A549 (cell line): ENCODE measurements around the gene GPSM1. TPM values are rescaled to one million over a fixed set of nuclear protein-coding genes. Genes with fewer than 3 reads are reported as not detected.

Source experiments
- ATAC-seq, 2 experiments: fragments of 200-7000 bp in 1 of 2; fragments of >200 bp in 1 of 2; cut with Nextera tagmentation in 1 of 2; cut with Tn5 transposase in 1 of 2; 3 replicates each; pipeline versions ENCODE4 v1.8.0 to v1.9.1; 2018 to 2020; ENCODE audit warnings: mild to moderate bottlenecking in 1 of 2, moderate library complexity in 1 of 2
- CTCF ChIA-PET: fragments of 300-600 bp; sonication (Branson Sonifier 250); formaldehyde crosslinking; extraction: SDS; loops from one replicate; lab custom pipeline; 2021; ENCODE audit warnings: antibody characterized with exemption, inconsistent platforms; lab: Yijun Ruan, JAX
- POLR2A ChIA-PET: fragments of 350-600 bp; formaldehyde crosslinking; extraction: SDS; loops from one replicate; lab custom pipeline; 2021; ENCODE audit warnings: antibody characterized with exemption, inconsistent platforms; lab: Yijun Ruan, JAX
- DNase-seq, 2 experiments: peaks; one replicate each; pipeline versions ENCODE4 v3.0.0 to v3.0.0-alpha.2; 2011 to 2016; ENCODE audit warnings: low read depth in 1 of 2, low spot score in 1 of 2
- FAIRE-seq: peaks from 2 replicates; lab custom pipeline; 2011; peaks lifted over from hg19 to GRCh38; lab: Jason Lieb, UNC
- H3K27ac ChIP-seq, 2 experiments: fragments of >200 bp; sonication (Bioruptor Twin); formaldehyde crosslinking; 3 replicates each; pipeline ENCODE4 v1.5.1; 2016 to 2017
- H3K4me1 ChIP-seq: fragments of >200 bp; sonication (Bioruptor Twin); formaldehyde crosslinking; 3 replicates; pipeline ENCODE4 v1.6.1; 2016
- H3K4me2 ChIP-seq: fragments of >200 bp; sonication (Bioruptor Twin); formaldehyde crosslinking; 3 replicates; pipeline ENCODE4 v1.6.1; 2016
- H3K4me3 ChIP-seq: fragments of >200 bp; sonication (Bioruptor Twin); formaldehyde crosslinking; 3 replicates; pipeline ENCODE4 v1.5.1; 2016
- H3K9me3 ChIP-seq: fragments of >200 bp; sonication (Bioruptor Twin); formaldehyde crosslinking; 3 replicates; pipeline ENCODE4 v1.6.1; 2016
- EHMT2 ChIP-seq: fragments of 200-600 bp; sonication (generic); IDR thresholded peaks from 2 replicates; pipeline ENCODE4 v1.6.1; 2016; ENCODE audit warnings: antibody characterized with exemption, low read depth, mild to moderate bottlenecking, moderate library complexity
- ESRRA ChIP-seq: fragments of 150-350 bp; IDR thresholded peaks from 2 replicates; pipeline ENCODE4 v1.6.1; 2014; ENCODE audit warnings: mild to moderate bottlenecking, low read length, borderline replicate concordance
- FOSB ChIP-seq: fragments of 250-450 bp; sonication (Bioruptor Pico); IDR thresholded peaks from 2 replicates; pipeline ENCODE4 v1.5.0; 2020; ENCODE audit warnings: mild to moderate bottlenecking, moderate library complexity
- FOXS1 ChIP-seq: fragments of 250-450 bp; sonication (Bioruptor Pico); IDR thresholded peaks from 2 replicates; pipeline ENCODE4 v1.5.0; 2020; ENCODE audit warnings: mild to moderate bottlenecking, moderate library complexity
- HDAC2 ChIP-seq: fragments of 200-600 bp; sonication (generic); IDR thresholded peaks from 2 replicates; pipeline ENCODE4 v1.6.1; 2016
- HEYL ChIP-seq: fragments of 250-450 bp; sonication (Bioruptor Pico); IDR thresholded peaks from 2 replicates; pipeline ENCODE4 v1.8.0; 2021; ENCODE audit warnings: mild to moderate bottlenecking, moderate library complexity
- HOXA7 ChIP-seq: fragments of 250-450 bp; sonication (Bioruptor Pico); IDR thresholded peaks from 2 replicates; pipeline ENCODE4 v1.5.0; 2020; ENCODE audit warnings: mild to moderate bottlenecking, moderate library complexity
- JUNB ChIP-seq: fragments of >200 bp; sonication (Bioruptor Twin); formaldehyde crosslinking; IDR thresholded peaks from 2 replicates; pipeline ENCODE4 v1.6.1; 2016
- MYC ChIP-seq: IDR thresholded peaks from 2 replicates; pipeline ENCODE4 v1.6.1; 2012; ENCODE audit warnings: mild to moderate bottlenecking, inconsistent platforms, low read length, improper control_type of control experiment, borderline replicate concordance
- NFE2L2 ChIP-seq: fragments of 150-350 bp; conservative IDR thresholded peaks from 2 replicates; pipeline ENCODE4 v1.6.1; 2014; ENCODE audit warnings: low read length
- NR3C1 ChIP-seq: fragments of >200 bp; sonication (Bioruptor Twin); formaldehyde crosslinking; IDR thresholded peaks from 3 replicates; pipeline ENCODE4 v1.6.1; 2017
- POLR2A ChIP-seq: IDR thresholded peaks from 2 replicates; pipeline ENCODE4 v1.6.1; 2012; ENCODE audit warnings: mild to moderate bottlenecking, low read length
- POLR2AphosphoS2 ChIP-seq: conservative IDR thresholded peaks from 2 replicates; pipeline ENCODE4 v1.6.1; 2012; ENCODE audit warnings: low read length, improper control_type of control experiment, inconsistent platforms
- RAD21 ChIP-seq, 2 experiments: fragments of >200 bp in 1 of 2; sonication (Bioruptor Twin) in 1 of 2; formaldehyde crosslinking in 1 of 2; IDR thresholded peaks in 1 of 2; conservative IDR thresholded peaks in 1 of 2; 2 replicates in 1 of 2; 3 replicates in 1 of 2; pipeline ENCODE4 v1.6.1; 2012 to 2018; ENCODE audit warnings: inconsistent platforms in 1 of 2
- RCOR1 ChIP-seq: fragments of 150-350 bp; IDR thresholded peaks from 2 replicates; pipeline ENCODE4 v1.6.1; 2014; ENCODE audit warnings: antibody characterized with exemption, low read length, low read depth
- RFX5 ChIP-seq: fragments of 450-650 bp; IDR thresholded peaks from 2 replicates; pipeline ENCODE4 v1.7.1; 2014; ENCODE audit warnings: antibody characterized with exemption, mild to moderate bottlenecking, moderate library complexity
- RNF2 ChIP-seq: fragments of 200-600 bp; sonication (generic); IDR thresholded peaks from 2 replicates; pipeline ENCODE4 v1.6.1; 2016; ENCODE audit warnings: low read depth, mild to moderate bottlenecking, antibody characterized with exemption, moderate library complexity, borderline replicate concordance
- SMC3 ChIP-seq: fragments of >200 bp; sonication (Bioruptor Twin); formaldehyde crosslinking; IDR thresholded peaks from 3 replicates; pipeline ENCODE4 v1.6.1; 2018; ENCODE audit warnings: inconsistent platforms
- SREBF2 ChIP-seq: fragments of 450-650 bp; IDR thresholded peaks from 2 replicates; pipeline ENCODE4 v1.6.1; 2014; ENCODE audit warnings: mild to moderate bottlenecking, moderate library complexity
- ZFP36 ChIP-seq: fragments of 450-650 bp; IDR thresholded peaks from 2 replicates; pipeline ENCODE4 v1.6.1; 2014; ENCODE audit warnings: borderline replicate concordance; ENCODE audit not compliant: partially characterized antibody
- ZNF302 ChIP-seq: fragments of 250-450 bp; sonication (Bioruptor Pico); IDR thresholded peaks from 2 replicates; pipeline ENCODE4 v1.9.0; 2021; ENCODE audit warnings: inconsistent platforms, mild to moderate bottlenecking, moderate library complexity
- WGBS: methylation state at CpG from one replicate; pipeline ENCODE4 v1.1.6; 2017; ENCODE audit errors: missing lambda C conversion rate; 5-methylcytosine and 5-hydroxymethylcytosine counted together
- polyA plus RNA-seq, 4 experiments: library from polyadenylated mRNA; depleted of rRNA in 3 of 4; stranded (reverse); fragments of >200 nt; fragmentation: RNase III in 1 of 4; extraction: RNeasy Plus Mini Kit Qiagen cat#74134 plus additional on column Dnase treatment in 1 of 4; gene quantifications; 2 replicates in 3 of 4; 3 replicates in 1 of 4; pipeline ENCODE4 v1.2.3, GENCODE V29; 2011 to 2017
- TF ChIP-seq, protein P1 (sequence below): fragments of 450-650 bp; IDR thresholded peaks from 2 replicates; pipeline ENCODE4 v1.6.1; 2014; ENCODE audit warnings: antibody characterized with exemption
- TF ChIP-seq, protein P2 (sequence below): fragments of 250-450 bp; sonication (Bioruptor Pico); IDR thresholded peaks from 2 replicates; pipeline ENCODE4 v1.5.0; 2020; ENCODE audit warnings: low read depth, mild to moderate bottlenecking, moderate library complexity
- TF ChIP-seq, protein P3 (sequence below): fragments of 250-450 bp; sonication (Bioruptor Pico); IDR thresholded peaks from 2 replicates; pipeline ENCODE4 v1.5.0; 2021; ENCODE audit warnings: mild to moderate bottlenecking, moderate library complexity, borderline replicate concordance
- TF ChIP-seq, protein P4 (sequence below): fragments of >200 bp; sonication (Bioruptor Twin); formaldehyde crosslinking; IDR thresholded peaks from 2 replicates; pipeline ENCODE4 v1.6.1; 2016

GPSM1 gene
- polyA plus RNA-seq, 2 of the 4 experiments (the other 2 are of a cell fraction): 2.1 to 8.8 TPM

DNA sequence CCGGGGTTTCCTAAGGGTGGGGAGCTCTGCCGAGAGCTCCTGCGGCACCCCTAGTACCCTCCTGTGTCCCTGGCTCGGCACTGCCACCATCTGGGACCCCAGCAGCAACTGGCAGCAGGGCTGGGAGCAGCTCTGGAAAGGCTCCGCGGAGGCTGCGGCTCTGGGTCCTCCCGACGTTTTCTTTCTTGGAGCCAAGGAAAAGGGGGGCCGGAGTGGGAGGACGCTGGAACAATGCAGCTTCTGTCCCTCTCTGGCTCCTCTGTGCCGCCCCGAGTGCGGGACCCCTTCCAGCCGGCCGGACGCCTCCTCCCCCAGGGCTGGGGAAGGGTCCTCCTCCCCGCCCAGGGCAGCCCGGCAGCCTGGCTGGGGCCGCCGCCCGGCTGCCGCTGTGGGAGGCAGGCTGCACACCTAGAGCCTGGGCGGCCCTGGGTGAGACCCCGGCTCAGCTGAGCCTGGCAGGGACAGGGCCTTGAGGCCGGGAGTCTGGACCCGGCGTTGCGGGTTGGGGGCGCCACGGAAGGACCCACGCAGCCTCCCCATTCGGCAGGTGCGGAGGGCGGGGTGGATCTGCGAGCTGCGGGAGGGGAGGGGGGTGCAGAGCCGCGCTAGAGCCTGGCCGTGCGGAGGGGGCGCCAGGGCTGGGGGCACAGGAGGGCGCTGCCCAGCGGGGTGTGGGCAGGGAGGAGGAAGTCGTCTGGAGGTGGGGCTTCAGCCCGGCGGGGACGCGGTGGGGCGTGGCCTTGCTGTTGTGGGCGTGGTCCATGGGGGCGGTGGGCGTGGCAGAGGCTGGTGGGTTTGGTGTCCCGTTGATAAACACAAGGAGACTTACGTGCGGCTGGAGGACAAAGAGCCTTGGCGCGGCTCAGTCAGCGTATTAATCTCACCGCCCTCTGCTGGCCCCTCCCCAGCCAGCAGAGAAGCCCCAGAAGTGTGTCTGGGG, 15.1 kb downstream of the GPSM1 start:
- Histone ChIP-seq H3K4me2 (no peak overlapping the region), H3K4me3 (no peak overlapping the region), H3K27ac (no peak overlapping the region), H3K4me1 (peaks cover 8% of the 10 kb centered on the region; the same call in 2 of the 3 replicates), H3K9me3 (no peaks in the 10 kb centered on the region)
- TF ChIP-seq RNF2 (no peak), SREBF2 (no peak), ZFP36 (no peak), EHMT2 (no peak), FOSB (CRISPR knock-in tag) (no peak), RCOR1 (no peak), ESRRA (no peak), RAD21 (conservative IDR thresholded peaks at IDR 0.05 in 1 of 2, IDR thresholded peaks at IDR 0.05 in 1 of 2) (no peak), FOXS1 (CRISPR knock-in tag) (no peak), SMC3 (no peak)
- WGBS: 69% methylated on average over 34 of the region's 60 CpGs
- no peak for FAIRE-seq
- peak in 1 of 2 experiments; percentile 17; a peak in 3 of 6 replicates for ATAC-seq
- ChIA-PET POLR2A (interaction anchor here (1.1 kb wide), 1 partner anchor 20 kb away, joined by 3 read pairs; no protein-coding TSS in a partner anchor), CTCF (interaction anchor here (0.6 to 1.0 kb wide), 2 partner anchors 21 to 196 kb away, joined by 3 to 5 read pairs; partner anchors contain the start of gene DNLZ)
- peak in 1 of 2 experiments; percentile 68 for DNase-seq

DNA sequence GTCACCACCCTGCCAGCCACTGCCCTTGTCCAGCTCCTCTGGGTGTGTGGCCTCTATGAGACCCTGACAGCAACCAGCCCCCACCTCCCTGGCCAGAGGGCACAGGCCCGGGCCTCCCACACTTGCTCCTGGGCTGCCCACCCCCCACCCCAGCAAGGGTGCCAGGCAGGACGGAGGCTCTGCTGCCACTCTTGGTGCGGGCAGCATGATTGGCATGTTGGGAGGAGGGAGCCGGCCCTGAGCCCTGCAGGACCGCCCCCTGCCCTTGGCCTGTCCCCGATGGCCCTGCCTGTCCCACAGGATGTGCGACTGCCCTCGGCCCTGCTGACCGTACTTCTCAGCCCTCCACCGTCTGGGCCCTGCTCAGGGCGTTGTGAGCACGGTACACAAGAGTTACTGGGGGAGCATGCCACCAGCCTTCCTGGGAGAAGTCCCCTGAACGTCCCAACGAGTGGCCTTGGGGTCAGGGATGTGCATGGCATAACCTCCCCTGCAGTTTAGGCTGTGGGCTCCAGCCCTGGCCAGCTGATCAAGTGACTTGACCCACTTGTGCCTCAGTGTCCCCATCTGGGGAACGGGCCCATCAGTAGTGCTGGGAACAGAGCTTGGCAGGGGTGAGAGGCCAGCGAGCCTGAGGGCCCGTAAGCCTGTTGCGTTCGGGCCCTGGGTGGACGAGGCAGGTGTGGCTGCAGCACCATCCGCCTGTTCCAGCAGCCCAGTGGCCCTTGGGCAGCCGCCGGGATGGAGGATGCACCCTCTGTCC, 16.0 kb downstream of the GPSM1 start:
- no peak for TF ChIP-seq ZFP36
- no peak for TF ChIP-seq POLR2A
- TF ChIP-seq, protein P1, sequence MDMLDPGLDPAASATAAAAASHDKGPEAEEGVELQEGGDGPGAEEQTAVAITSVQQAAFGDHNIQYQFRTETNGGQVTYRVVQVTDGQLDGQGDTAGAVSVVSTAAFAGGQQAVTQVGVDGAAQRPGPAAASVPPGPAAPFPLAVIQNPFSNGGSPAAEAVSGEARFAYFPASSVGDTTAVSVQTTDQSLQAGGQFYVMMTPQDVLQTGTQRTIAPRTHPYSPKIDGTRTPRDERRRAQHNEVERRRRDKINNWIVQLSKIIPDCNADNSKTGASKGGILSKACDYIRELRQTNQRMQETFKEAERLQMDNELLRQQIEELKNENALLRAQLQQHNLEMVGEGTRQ: no peak
- no peak for TF ChIP-seq ESRRA
- TF ChIP-seq NR3C1: no peak
- no peak for TF ChIP-seq RFX5
- no peak for TF ChIP-seq HEYL (CRISPR knock-in tag)
- TF ChIP-seq, protein P2, sequence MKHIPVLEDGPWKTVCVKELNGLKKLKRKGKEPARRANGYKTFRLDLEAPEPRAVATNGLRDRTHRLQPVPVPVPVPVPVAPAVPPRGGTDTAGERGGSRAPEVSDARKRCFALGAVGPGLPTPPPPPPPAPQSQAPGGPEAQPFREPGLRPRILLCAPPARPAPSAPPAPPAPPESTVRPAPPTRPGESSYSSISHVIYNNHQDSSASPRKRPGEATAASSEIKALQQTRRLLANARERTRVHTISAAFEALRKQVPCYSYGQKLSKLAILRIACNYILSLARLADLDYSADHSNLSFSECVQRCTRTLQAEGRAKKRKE (CRISPR knock-in tag): no peak
- TF ChIP-seq, protein P3, sequence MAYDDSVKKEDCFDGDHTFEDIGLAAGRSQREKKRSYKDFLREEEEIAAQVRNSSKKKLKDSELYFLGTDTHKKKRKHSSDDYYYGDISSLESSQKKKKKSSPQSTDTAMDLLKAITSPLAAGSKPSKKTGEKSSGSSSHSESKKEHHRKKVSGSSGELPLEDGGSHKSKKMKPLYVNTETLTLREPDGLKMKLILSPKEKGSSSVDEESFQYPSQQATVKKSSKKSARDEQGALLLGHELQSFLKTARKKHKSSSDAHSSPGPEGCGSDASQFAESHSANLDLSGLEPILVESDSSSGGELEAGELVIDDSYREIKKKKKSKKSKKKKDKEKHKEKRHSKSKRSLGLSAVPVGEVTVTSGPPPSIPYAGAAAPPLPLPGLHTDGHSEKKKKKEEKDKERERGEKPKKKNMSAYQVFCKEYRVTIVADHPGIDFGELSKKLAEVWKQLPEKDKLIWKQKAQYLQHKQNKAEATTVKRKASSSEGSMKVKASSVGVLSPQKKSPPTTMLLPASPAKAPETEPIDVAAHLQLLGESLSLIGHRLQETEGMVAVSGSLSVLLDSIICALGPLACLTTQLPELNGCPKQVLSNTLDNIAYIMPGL (CRISPR knock-in tag): no peak
- no peak for TF ChIP-seq HDAC2
- no peak for TF ChIP-seq ZNF302 (CRISPR knock-in tag)
- no peak for TF ChIP-seq POLR2AphosphoS2
- TF ChIP-seq, protein P4, sequence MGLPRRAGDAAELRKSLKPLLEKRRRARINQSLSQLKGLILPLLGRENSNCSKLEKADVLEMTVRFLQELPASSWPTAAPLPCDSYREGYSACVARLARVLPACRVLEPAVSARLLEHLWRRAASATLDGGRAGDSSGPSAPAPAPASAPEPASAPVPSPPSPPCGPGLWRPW: no peak
- no peak for TF ChIP-seq HOXA7 (CRISPR knock-in tag)
- no peak for TF ChIP-seq MYC
- no peak for TF ChIP-seq RCOR1
- TF ChIP-seq JUNB: no peak
- no peak for TF ChIP-seq EHMT2
- TF ChIP-seq FOSB (CRISPR knock-in tag): no peak
- no peak for TF ChIP-seq NFE2L2
- TF ChIP-seq, all 56 proteins: peak for 0
- WGBS: 88% methylated on average over 15 of the region's 23 CpGs
- Histone ChIP-seq H3K27ac (no peak overlapping the region), H3K4me1 (peaks cover 8% of the 10 kb centered on the region; the same call in 2 of the 3 replicates), H3K9me3 (no peaks in the 10 kb centered on the region), H3K4me2 (no peak overlapping the region), H3K4me3 (no peak overlapping the region)
- CTCF ChIA-PET: interaction anchor here (0.6 to 1.4 kb wide), 3 partner anchors 20 to 26 kb away, joined by 3 to 6 read pairs (median 4); partner anchors contain the start of gene DNLZ
- POLR2A ChIA-PET: interaction anchor here (1.1 kb wide), 1 partner anchor 20 kb away, joined by 3 read pairs; no protein-coding TSS in a partner anchor
- DNase-seq (no peak), ATAC-seq (no peak), FAIRE-seq (no peak)
